Heart left ventricle (tissue), 16 donors: Measurements from ENCODE around the gene TXNRD2. TPM values are rescaled to one million over a fixed set of nuclear protein-coding genes. Genes with fewer than 3 reads are reported as not detected.

Experiments
- ATAC-seq, 4 donors: fragments of 200-7000 bp; cut with Tn5 transposase; one replicate each; pipeline ENCODE4 v1.9.1; 2020 to 2022; ENCODE audit warnings: moderate library complexity in 4 of 4, mild to moderate bottlenecking in 3 of 4, moderate number of reproducible peaks in 1 of 4
- DNase-seq, 5 donors: peaks; one replicate each; pipeline ENCODE4 v3.0.0-alpha.2; 2020
- H3K27ac ChIP-seq, 12 donors: fragments of 200-600 bp; sonication (generic) in 4 of 12; one replicate each; pipeline versions ENCODE4 v1.5.0 to v1.8.0; 2016 to 2022; ENCODE audit warnings: mild to moderate bottlenecking in 2 of 12
- H3K27me3 ChIP-seq, 9 donors: fragments of 200-600 bp; sonication (generic) in 2 of 9; one replicate each; pipeline versions ENCODE4 v1.5.1 to v1.8.0; 2016 to 2022; ENCODE audit warnings: mild to moderate bottlenecking in 3 of 9
- H3K36me3 ChIP-seq, 9 donors: fragments of 200-600 bp; sonication (generic) in 2 of 9; one replicate each; pipeline versions ENCODE4 v1.5.0 to v1.8.0; 2018 to 2022; ENCODE audit warnings: mild to moderate bottlenecking in 2 of 9
- H3K4me1 ChIP-seq, 12 donors: fragments of 200-600 bp; sonication (generic) in 4 of 12; one replicate each; pipeline versions ENCODE4 v1.5.0 to v1.8.0; 2016 to 2022; ENCODE audit warnings: mild to moderate bottlenecking in 3 of 12
- H3K4me3 ChIP-seq, 12 donors: fragments of 200-600 bp; sonication (generic) in 4 of 12; one replicate each; pipeline versions ENCODE4 v1.5.0 to v1.8.0; 2017 to 2022; ENCODE audit warnings: mild to moderate bottlenecking in 9 of 12, moderate library complexity in 4 of 12
- H3K9me3 ChIP-seq, 12 donors: fragments of 200-600 bp; sonication (generic) in 4 of 12; one replicate each; pipeline versions ENCODE4 v1.5.0 to v1.8.0; 2016 to 2022; ENCODE audit warnings: mild to moderate bottlenecking in 1 of 12
- POLR2A ChIP-seq, 2 donors: fragments of 450-650 bp; IDR thresholded peaks; one replicate each; pipeline ENCODE4 v1.6.1; 2017; ENCODE audit warnings: antibody characterized with exemption in 2 of 2, mild to moderate bottlenecking in 2 of 2, moderate library complexity in 2 of 2
- WGBS, 4 donors: extraction: QIAGEN DNeasy Blood & Tissue Kit in 2 of 4; methylation state at CpG; one replicate each; pipeline versions ENCODE4 v1.1.5 to v1.1.7; 2013 to 2018; 5-methylcytosine and 5-hydroxymethylcytosine counted together
- intact Hi-C, 10 donors: fragments of 100-400 bp; cut with DNase I; formaldehyde crosslinking; loops; one replicate each; pipeline versions ENCODE4 v1.11.1 to v1.14.2; 2022
- polyA plus RNA-seq, 2 donors: library from polyadenylated mRNA; stranded (reverse); fragments of 200-250 nt; gene quantifications; one replicate each; pipeline ENCODE4 v1.2.3, GENCODE V29; 2013
- total RNA-seq, 9 donors: library from RNA; depleted of rRNA in 2 of 9; stranded (reverse); fragments of >200 nt in 2 of 9; fragmentation: NEBNext Ultra II Directional in 3 of 9; extraction: Animal tissue kit (Norgen Biotek cat#: 25700) in 3 of 9; gene quantifications; one replicate each; pipeline versions ENCODE4 v1.1.0 to v1.2.4, GENCODE V29; 2016 to 2023
- TF ChIP-seq, protein P1 (sequence below), 12 donors: fragments of 200-600 bp; sonication (generic) in 4 of 12; IDR thresholded peaks; one replicate each; pipeline versions ENCODE4 v1.5.0 to v1.8.0; 2018 to 2022; ENCODE audit warnings: antibody characterized with exemption in 12 of 12, mild to moderate bottlenecking in 5 of 12
- donor health status: ischemic (EF 13 %, LVEDD 7.1; RV severe dilation, severe dysfunction).
- donor health status: healthy with polysubstance abuse.
- donor health status: DM: no; HTN: yes; CAD: no.
- donor health status: DM: no; HTN: no; CAD: no.
- donor health status: ischemic (EF 25% LVEDD 6.9; RV normal size, moderate dysfunction).
- donor health status: ischemic (EF 25% LVEDD 5.7; RV mildly dilated, moderate dysfunction).
- donor health status: healthy.
- donor health status: DM: yes; HTN: yes; CAD: no.
- donor health status: ischemic (EF 35%, LVEDD 5.7; RV mildly dilated, moderate dysfunction).
- donor health status: nonischemic (EF 11% LVEDD 7.7; RV severe dilation, severe dysfunction).
- donor health status: DM: yes; HTN: yes; CAD: no.
- donor health status: PGD.
- donor health status: ischemic (EF 29% LVEDD 5.4; RV normal size, mild dysfunction).
- donor health status: nonischemic (EF 23%, LVEDD 6.1; RV moderate dilation, normal function).

TXNRD2 gene
- total and polyA plus RNA-seq, 11 donors: 23.4 to 60.2 (median 33.5) TPM

DNA sequence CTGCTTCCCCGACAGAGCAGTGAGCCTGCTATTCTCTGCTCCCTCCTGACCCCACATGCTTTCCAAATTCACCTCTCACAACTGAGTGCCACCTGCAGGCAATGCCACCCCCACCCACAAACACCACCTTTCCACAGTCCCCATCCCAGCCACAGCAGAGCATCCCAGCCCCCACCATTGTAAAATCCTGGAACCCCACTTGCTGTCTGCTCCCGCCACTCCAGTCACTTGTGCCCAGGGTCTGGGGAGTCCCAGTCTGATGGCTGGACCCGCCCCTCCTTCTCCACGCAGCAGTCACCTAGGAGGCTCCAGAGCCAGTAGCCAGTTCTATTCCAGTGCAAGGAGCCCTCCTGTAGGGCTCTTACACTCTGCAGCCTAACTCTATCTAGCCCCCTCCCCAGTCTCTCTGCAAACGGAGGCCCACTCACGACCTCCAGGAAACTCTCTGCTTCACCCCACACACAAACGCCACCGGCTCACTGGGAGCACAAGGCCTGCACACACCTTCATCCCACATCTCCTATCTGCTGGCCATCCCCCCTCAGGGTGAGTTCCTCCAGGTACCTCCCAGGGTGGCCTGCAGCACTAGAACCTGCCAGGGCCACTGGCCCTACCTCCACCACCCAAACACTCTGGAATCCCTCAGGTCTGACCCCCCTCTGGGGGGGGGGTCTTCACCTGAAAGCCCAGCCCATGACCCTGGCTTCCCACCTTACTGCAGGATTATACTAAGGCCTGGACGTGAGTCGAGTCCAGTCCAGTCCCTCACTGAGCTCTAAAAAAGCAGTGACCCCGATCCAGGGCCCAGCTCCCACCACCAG lies 88.3 kb downstream of the TXNRD2 start:
- Histone ChIP-seq H3K4me3 (peak overlapping the region; percentile 63 to 97 (median 80)), H3K27me3 (no peaks in the 10 kb centered on the region), H3K9me3 (no peaks in the 10 kb centered on the region), H3K4me1 (peaks cover 0 to 32% (median 24%) of the 10 kb centered on the region in 12 donors), H3K36me3 (peaks cover 0 to 31% (median 14%) of the 10 kb centered on the region in 9 donors), H3K27ac (peak overlapping the region in 5 of 12 donors; percentile 87 to 94 (median 94))
- 50 to 59% (median 56%) methylated on average over 11 of the region's 11 CpGs for WGBS, 4 donors
- intact Hi-C loops: loop anchor here in 3 of 10 donors (5.0 to 10.0 kb wide), 7 partner anchors 46 to 1758 kb away; partner anchors contain the start of genes COMT (in 1 of the 3), TBX1 (in 1 of the 3) and TXNRD2 (in 1 of the 3)
- no peak for ATAC-seq
- peak in 1 of 5 donors; percentile 17 for DNase-seq
- TF ChIP-seq POLR2A (IDR thresholded peaks at IDR 0.05): no peak
- TF ChIP-seq, protein P1, sequence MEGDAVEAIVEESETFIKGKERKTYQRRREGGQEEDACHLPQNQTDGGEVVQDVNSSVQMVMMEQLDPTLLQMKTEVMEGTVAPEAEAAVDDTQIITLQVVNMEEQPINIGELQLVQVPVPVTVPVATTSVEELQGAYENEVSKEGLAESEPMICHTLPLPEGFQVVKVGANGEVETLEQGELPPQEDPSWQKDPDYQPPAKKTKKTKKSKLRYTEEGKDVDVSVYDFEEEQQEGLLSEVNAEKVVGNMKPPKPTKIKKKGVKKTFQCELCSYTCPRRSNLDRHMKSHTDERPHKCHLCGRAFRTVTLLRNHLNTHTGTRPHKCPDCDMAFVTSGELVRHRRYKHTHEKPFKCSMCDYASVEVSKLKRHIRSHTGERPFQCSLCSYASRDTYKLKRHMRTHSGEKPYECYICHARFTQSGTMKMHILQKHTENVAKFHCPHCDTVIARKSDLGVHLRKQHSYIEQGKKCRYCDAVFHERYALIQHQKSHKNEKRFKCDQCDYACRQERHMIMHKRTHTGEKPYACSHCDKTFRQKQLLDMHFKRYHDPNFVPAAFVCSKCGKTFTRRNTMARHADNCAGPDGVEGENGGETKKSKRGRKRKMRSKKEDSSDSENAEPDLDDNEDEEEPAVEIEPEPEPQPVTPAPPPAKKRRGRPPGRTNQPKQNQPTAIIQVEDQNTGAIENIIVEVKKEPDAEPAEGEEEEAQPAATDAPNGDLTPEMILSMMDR (IDR thresholded peaks at IDR 0.05): no peak

DNA sequence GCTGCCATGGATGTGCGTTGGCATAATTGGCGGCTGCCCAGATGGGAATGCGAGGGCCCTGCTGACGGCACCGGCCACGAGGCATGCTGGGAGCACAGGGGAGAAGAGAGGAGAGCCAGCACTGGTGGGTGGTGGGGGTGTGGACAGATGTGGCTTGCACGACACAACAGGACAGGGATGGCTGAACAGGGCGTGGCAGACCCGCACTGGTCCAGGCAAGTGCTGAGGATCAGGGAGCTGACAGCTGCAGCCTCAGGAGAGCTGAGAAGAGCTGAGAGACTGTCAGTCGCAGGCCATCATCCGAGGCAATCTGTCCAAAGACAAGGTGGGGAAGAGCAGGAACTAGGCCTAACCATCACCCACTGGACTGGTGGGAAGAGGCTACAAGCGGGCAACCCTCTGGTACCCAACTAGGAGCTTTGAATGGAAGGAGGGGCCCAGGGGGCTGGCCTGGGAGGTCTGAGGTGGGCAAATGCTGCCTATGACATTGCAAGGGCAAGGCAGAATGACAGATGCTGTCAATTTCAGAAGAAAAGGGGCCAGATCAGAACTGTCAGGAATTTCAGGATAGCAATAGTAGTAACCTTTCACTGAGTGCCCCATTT lies 89.3 kb downstream of the TXNRD2 start:
- Histone ChIP-seq H3K9me3 (no peaks in the 10 kb centered on the region), H3K36me3 (peaks cover 0 to 31% (median 14%) of the 10 kb centered on the region in 9 donors), H3K27ac (no peak overlapping the region), H3K4me1 (peaks cover 0 to 32% (median 24%) of the 10 kb centered on the region in 12 donors), H3K27me3 (no peaks in the 10 kb centered on the region), H3K4me3 (peak overlapping the region in 1 of 12 donors; percentile 80)
- 89 to 92% (median 91%) methylated on average over 12 of the region's 12 CpGs for WGBS, 4 donors
- DNase-seq (peak in 1 of 5 donors; percentile 60), ATAC-seq (no peak)
- intact Hi-C loops: loop anchor here in 3 of 10 donors (5.0 to 10.0 kb wide), 7 partner anchors 45 to 1757 kb away; partner anchors contain the start of genes COMT (in 1 of the 3), TBX1 (in 1 of the 3) and TXNRD2 (in 1 of the 3)
- TF ChIP-seq, protein P1 (IDR thresholded peaks at IDR 0.05): no peak
- no peak for TF ChIP-seq POLR2A (IDR thresholded peaks at IDR 0.05)

DNA sequence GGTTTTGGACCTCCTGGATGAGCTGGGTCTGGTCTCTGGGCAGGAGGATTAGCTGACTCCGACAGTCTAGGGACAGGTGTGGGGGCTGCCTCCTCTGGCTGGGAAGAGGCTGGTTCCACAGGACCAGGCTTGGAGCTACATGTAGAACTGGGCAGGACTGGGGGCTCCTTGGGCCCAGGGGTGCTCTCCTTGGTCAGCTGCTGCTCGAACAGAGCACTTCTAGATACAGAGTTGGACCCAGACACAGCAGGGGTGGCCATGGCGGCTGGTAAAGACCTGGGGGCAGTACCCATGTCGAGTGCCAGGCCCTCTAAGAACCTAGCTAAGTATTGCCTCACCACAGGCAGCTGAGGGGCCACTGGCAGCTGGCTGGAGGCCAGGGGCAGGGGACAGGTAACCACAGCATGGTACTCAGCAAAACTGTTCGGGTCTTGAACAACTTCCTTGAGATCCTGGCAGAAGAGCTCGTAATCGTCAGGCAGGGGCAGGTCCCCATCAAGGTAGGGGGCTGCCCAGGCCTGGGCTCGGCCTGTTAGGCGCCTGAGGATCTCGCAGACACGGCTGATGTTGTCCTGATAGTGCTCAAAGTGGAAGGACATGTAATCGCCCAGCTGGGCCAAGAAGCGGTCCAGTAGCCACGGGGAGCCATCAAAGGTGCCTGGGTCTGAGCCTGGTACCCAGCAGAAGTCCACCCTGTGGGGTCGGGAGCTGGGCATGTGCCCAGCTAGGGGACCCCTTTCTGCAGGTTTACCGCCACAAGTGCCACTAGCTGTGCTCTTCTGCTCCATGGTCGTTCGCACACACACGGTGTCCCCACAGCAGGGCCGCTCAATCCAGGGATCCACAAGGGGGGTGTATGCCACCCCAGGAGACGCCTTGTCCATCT lies 90.1 kb downstream of the TXNRD2 start:
- no peak overlapping the region for H3K27ac ChIP-seq
- H3K4me1 ChIP-seq: peaks cover 0 to 32% (median 24%) of the 10 kb centered on the region in 12 donors
- ATAC-seq: no peak
- peaks cover 0 to 4% (median 0%) of the 10 kb centered on the region in 12 donors for H3K9me3 ChIP-seq
- intact Hi-C loops: loop anchor here in 3 of 10 donors (5.0 to 10.0 kb wide), 7 partner anchors 44 to 1757 kb away; partner anchors contain the start of genes COMT (in 1 of the 3), TBX1 (in 1 of the 3) and TXNRD2 (in 1 of the 3)
- no peak for DNase-seq
- no peak for TF ChIP-seq POLR2A (IDR thresholded peaks at IDR 0.05)
- TF ChIP-seq, protein P1 (IDR thresholded peaks at IDR 0.05): no peak
- peaks cover 0 to 31% (median 14%) of the 10 kb centered on the region in 9 donors for H3K36me3 ChIP-seq
- H3K27me3 ChIP-seq: no peaks in the 10 kb centered on the region
- H3K4me3 ChIP-seq: no peak overlapping the region
- WGBS, 4 donors: 91 to 95% (median 94%) methylated on average over 12 to 21 of the region's 21 CpGs
